GM12864 (cell line): Measurements from ENCODE around the gene BAHCC1.

Experiments
- DNase-seq: peaks from one replicate; pipeline ENCODE4 v3.0.0-alpha.2; 2011; ENCODE audit warnings: low read depth
- H3K4me3 ChIP-seq: 2 replicates; pipeline ENCODE4 v1.5.1; 2011; ENCODE audit warnings: mild to moderate bottlenecking, low read depth, low read length, control low read depth
- CTCF ChIP-seq: IDR thresholded peaks from 2 replicates; pipeline ENCODE4 v1.5.1; 2011; ENCODE audit warnings: low read depth, mild to moderate bottlenecking, moderate library complexity, low read length, control low read depth, inconsistent platforms; ENCODE audit errors: missing control alignments

The BAHCC1 gene

GRCh38 chr17:81443269-81443668, 48.0 kb downstream of the BAHCC1 start:
- no peak overlapping the region for H3K4me3 ChIP-seq
- DNase-seq: no peak
- TF ChIP-seq CTCF: no peak

GRCh38 chr17:81444610-81445339, 49.5 kb downstream of the BAHCC1 start:
- H3K4me3 ChIP-seq: no peak overlapping the region
- no peak for DNase-seq
- TF ChIP-seq CTCF: no peak

GRCh38 chr17:81445642-81446503, 50.6 kb downstream of the BAHCC1 start:
- DNase-seq: no peak
- H3K4me3 ChIP-seq: no peak overlapping the region
- TF ChIP-seq CTCF: no peak

GRCh38 chr17:81447331-81447933, 52.2 kb downstream of the BAHCC1 start:
- TF ChIP-seq CTCF: no peak
- no peak for DNase-seq
- no peak overlapping the region for H3K4me3 ChIP-seq

GRCh38 chr17:81448442-81448841, 53.2 kb downstream of the BAHCC1 start:
- H3K4me3 ChIP-seq: no peak overlapping the region
- no peak for DNase-seq
- TF ChIP-seq CTCF: no peak

GRCh38 chr17:81448950-81449349, 53.7 kb downstream of the BAHCC1 start:
- no peak for TF ChIP-seq CTCF
- no peak for DNase-seq
- no peak overlapping the region for H3K4me3 ChIP-seq
